Neuronal stem cell (in vitro differentiated cells): ENCODE measurements around the gene PRKG2.

Experiments
- DNase-seq: peaks from one replicate; pipeline ENCODE4 v3.0.0-alpha.2; 2013; ENCODE audit warnings: low spot score
- H2AFZ ChIP-seq: one replicate; pipeline ENCODE4 v1.6.1; 2013; ENCODE audit warnings: mild to moderate bottlenecking, low read length, inconsistent platforms
- H2AK5ac ChIP-seq: 2 replicates; pipeline ENCODE4 v1.6.1; 2013; ENCODE audit warnings: low read depth, mild to moderate bottlenecking, inconsistent platforms, low read length, moderate library complexity, mixed read lengths
- H2BK120ac ChIP-seq: 2 replicates; pipeline ENCODE4 v1.6.1; 2013; ENCODE audit warnings: low read depth, mild to moderate bottlenecking, inconsistent platforms, low read length, moderate library complexity, mixed read lengths
- H2BK12ac ChIP-seq: one replicate; pipeline ENCODE4 v1.6.1; 2013; ENCODE audit warnings: low read length, inconsistent platforms
- H2BK15ac ChIP-seq: 2 replicates; pipeline ENCODE4 v1.6.1; 2013; ENCODE audit warnings: mild to moderate bottlenecking, low read length, inconsistent platforms, mixed read lengths
- H2BK5ac ChIP-seq: one replicate; pipeline ENCODE4 v1.6.1; 2013; ENCODE audit warnings: inconsistent platforms, mild to moderate bottlenecking, low read length, moderate library complexity
- H3K14ac ChIP-seq: one replicate; pipeline ENCODE4 v1.6.1; 2013; ENCODE audit warnings: low read length, inconsistent platforms
- H3K18ac ChIP-seq: 2 replicates; pipeline ENCODE4 v1.6.1; 2013; ENCODE audit warnings: low read length, inconsistent platforms
- H3K23ac ChIP-seq: 2 replicates; pipeline ENCODE4 v1.6.1; 2013; ENCODE audit warnings: low read depth, mild to moderate bottlenecking, mixed read lengths, low read length, inconsistent platforms; ENCODE audit not compliant: poor library complexity
- H3K27ac ChIP-seq: replicated peaks from 3 replicates; pipeline ENCODE4 v1.5.1; 2013; ENCODE audit warnings: low read length, inconsistent platforms
- H3K27me3 ChIP-seq, 3 experiments: 2 replicates each; pipeline ENCODE4 v1.6.1; 2013; ENCODE audit warnings: low read length in 3 of 3, mild to moderate bottlenecking in 2 of 3, inconsistent platforms in 1 of 3, low read depth in 1 of 3, mixed read lengths in 1 of 3, moderate library complexity in 1 of 3; ENCODE audit not compliant: control insufficient read depth in 3 of 3, insufficient read depth in 3 of 3
- H3K36me3 ChIP-seq, 2 donors: replicated peaks in 1 of 2; 2 replicates each; pipeline ENCODE4 v1.6.1; 2013; ENCODE audit warnings: low read length in 2 of 2; ENCODE audit not compliant: control insufficient read depth in 2 of 2, insufficient read depth in 2 of 2
- H3K4ac ChIP-seq: 2 replicates; pipeline ENCODE4 v1.6.1; 2013; ENCODE audit warnings: inconsistent platforms, mild to moderate bottlenecking, low read length, moderate library complexity
- H3K4me1 ChIP-seq, 2 donors: 1 replicate in 1 of 2; 2 replicates in 1 of 2; pipeline ENCODE4 v1.6.1; 2013; ENCODE audit warnings: low read length in 2 of 2, low read depth in 1 of 2; ENCODE audit not compliant: control insufficient read depth in 2 of 2, insufficient read depth in 1 of 2
- H3K4me2 ChIP-seq: one replicate; pipeline ENCODE4 v1.6.1; 2013; ENCODE audit warnings: mild to moderate bottlenecking, low read length, inconsistent platforms; ENCODE audit not compliant: insufficient read depth, poor library complexity, severe bottlenecking
- H3K4me3 ChIP-seq, 2 donors: 2 replicates each; pipeline ENCODE4 v1.5.1; 2013; ENCODE audit warnings: low read length in 2 of 2, mild to moderate bottlenecking in 2 of 2, inconsistent platforms in 1 of 2, moderate library complexity in 1 of 2
- H3K79me1 ChIP-seq: one replicate; pipeline ENCODE4 v1.6.1; 2013; ENCODE audit warnings: low read depth, mild to moderate bottlenecking, inconsistent platforms, low read length, moderate library complexity
- H3K9ac ChIP-seq: one replicate; pipeline ENCODE4 v1.6.1; 2013; ENCODE audit warnings: mild to moderate bottlenecking, low read depth, low read length, inconsistent platforms; ENCODE audit not compliant: poor library complexity
- H3K9me3 ChIP-seq, 2 donors: replicated peaks in 1 of 2; 2 replicates each; pipeline versions ENCODE3 to v1.6.1; 2013; ENCODE audit warnings: low read length in 2 of 2, mild to moderate bottlenecking in 2 of 2, inconsistent platforms in 1 of 2, low read depth in 1 of 2, mixed read lengths in 1 of 2, moderate library complexity in 1 of 2; ENCODE audit not compliant: control insufficient read depth in 2 of 2, insufficient read depth in 1 of 2
- H4K8ac ChIP-seq: one replicate; pipeline ENCODE4 v1.6.1; 2013; ENCODE audit warnings: low read depth, mild to moderate bottlenecking, inconsistent platforms, low read length, moderate library complexity
- H4K91ac ChIP-seq: one replicate; pipeline ENCODE4 v1.6.1; 2013; ENCODE audit warnings: low read length, low read depth, mild to moderate bottlenecking, inconsistent platforms; ENCODE audit not compliant: poor library complexity
- WGBS, 2 donors: extraction: QIAGEN DNeasy Blood & Tissue Kit; methylation state at CpG; one replicate each; pipeline ENCODE4 v1.1.7; 2013; ENCODE audit warnings: missing lambda C conversion rate in 2 of 2, mixed read lengths in 1 of 2; ENCODE audit not compliant: insufficient read length in 2 of 2, insufficient replicate concordance in 1 of 2; ENCODE audit errors: extremely low coverage in 2 of 2; 5-methylcytosine and 5-hydroxymethylcytosine counted together

The PRKG2 gene

GRCh38 chr4:81215931-81216330 is 909 bp upstream of the PRKG2 start:
- WGBS, 2 donors = no CpG with 5 or more reads among the region's 4 CpGs
- Histone ChIP-seq H2BK5ac (no peak overlapping the region), H4K91ac (no peak overlapping the region), H3K36me3 (no peaks in the 10 kb centered on the region), H3K4me1 (peaks cover 0 to 2% of the 10 kb centered on the region in 2 donors), H2BK12ac (no peak overlapping the region), H2AFZ (no peak overlapping the region), H3K79me1 (no peaks in the 10 kb centered on the region), H3K27ac (no peak overlapping the region), H3K23ac (no peak overlapping the region), H2BK15ac (no peak overlapping the region), H3K4me2 (peak overlapping the region; percentile 94), H3K14ac (no peak overlapping the region), H3K18ac (no peak overlapping the region), H2AK5ac (no peak overlapping the region), H3K4ac (no peak overlapping the region), H3K27me3 (peaks cover 10 to 59% (median 29%) of the 10 kb centered on the region in 3 experiments), H2BK120ac (no peak overlapping the region), H3K9ac (no peak overlapping the region), H3K9me3 (no peaks in the 10 kb centered on the region), H3K4me3 (no peak overlapping the region), H4K8ac (no peak overlapping the region)
- no peak for DNase-seq

GRCh38 chr4:81214144-81214880 is 710 bp downstream of the PRKG2 start:
- H2BK15ac ChIP-seq = no peak overlapping the region
- DNase-seq = peak; percentile 9
- no peak overlapping the region for H4K8ac ChIP-seq
- H3K4me1 ChIP-seq = peaks cover 0 to 2% of the 10 kb centered on the region in 2 donors
- no peaks in the 10 kb centered on the region for H3K9me3 ChIP-seq
- peak overlapping the region; percentile 84 for H3K18ac ChIP-seq
- H3K36me3 ChIP-seq = no peaks in the 10 kb centered on the region
- no CpG with 5 or more reads among the region's 34 CpGs for whole genome bisulfite sequencing, 2 donors
- H2AFZ ChIP-seq = peak overlapping the region; percentile 76
- H3K79me1 ChIP-seq = no peaks in the 10 kb centered on the region
- no peak overlapping the region for H2BK12ac ChIP-seq
- H3K9ac ChIP-seq = peak overlapping the region; percentile 77
- no peak overlapping the region for H2BK5ac ChIP-seq
- peak overlapping the region; percentile 94 for H3K4me2 ChIP-seq
- no peak overlapping the region for H3K4ac ChIP-seq
- peak overlapping the region; percentile 44 for H3K23ac ChIP-seq
- H4K91ac ChIP-seq = no peak overlapping the region
- no peak overlapping the region for H2BK120ac ChIP-seq
- no peak overlapping the region for H3K14ac ChIP-seq
- peak overlapping the region; percentile 14 for H2AK5ac ChIP-seq
- peaks cover 10 to 59% (median 29%) of the 10 kb centered on the region in 3 experiments for H3K27me3 ChIP-seq
- H3K27ac ChIP-seq = no peak overlapping the region
- H3K4me3 ChIP-seq = peak overlapping the region in 1 of 2 donors; percentile 84

DNA sequence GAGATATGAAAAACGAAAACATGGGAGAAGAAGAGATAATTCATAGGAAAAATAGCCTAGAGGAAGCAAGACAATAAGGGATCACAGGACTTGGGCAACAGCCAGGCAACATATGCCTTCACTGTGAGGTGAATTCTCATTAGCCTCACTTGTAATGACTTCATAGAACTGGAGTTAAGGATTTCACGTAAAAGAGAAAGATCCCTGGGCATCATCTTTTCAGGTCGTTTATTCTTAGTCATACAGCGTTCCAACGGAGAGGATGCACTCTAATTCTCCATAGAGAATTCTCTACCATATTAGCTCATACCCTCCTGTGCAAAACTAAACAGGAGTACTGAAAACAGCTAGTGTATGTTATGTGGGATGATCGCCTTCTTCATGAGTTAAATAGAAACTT is 1.4 kb downstream of the PRKG2 start:
- Histone ChIP-seq H3K4me2 (no peak overlapping the region), H4K91ac (no peak overlapping the region), H3K14ac (no peak overlapping the region), H3K4me3 (no peak overlapping the region), H3K9ac (no peak overlapping the region), H2AK5ac (no peak overlapping the region), H3K36me3 (no peaks in the 10 kb centered on the region), H3K27ac (no peak overlapping the region), H3K23ac (no peak overlapping the region), H4K8ac (no peak overlapping the region), H3K4ac (no peak overlapping the region), H3K79me1 (no peaks in the 10 kb centered on the region), H2BK12ac (no peak overlapping the region), H2BK15ac (no peak overlapping the region), H2AFZ (no peak overlapping the region), H2BK5ac (no peak overlapping the region), H3K4me1 (peaks cover 0 to 2% of the 10 kb centered on the region in 2 donors), H2BK120ac (no peak overlapping the region), H3K27me3 (peaks cover 10 to 59% (median 29%) of the 10 kb centered on the region in 3 experiments), H3K18ac (no peak overlapping the region), H3K9me3 (no peaks in the 10 kb centered on the region)
- no peak for DNase-seq
- WGBS, 2 donors = no CpG with 5 or more reads among the region's 6 CpGs

DNA sequence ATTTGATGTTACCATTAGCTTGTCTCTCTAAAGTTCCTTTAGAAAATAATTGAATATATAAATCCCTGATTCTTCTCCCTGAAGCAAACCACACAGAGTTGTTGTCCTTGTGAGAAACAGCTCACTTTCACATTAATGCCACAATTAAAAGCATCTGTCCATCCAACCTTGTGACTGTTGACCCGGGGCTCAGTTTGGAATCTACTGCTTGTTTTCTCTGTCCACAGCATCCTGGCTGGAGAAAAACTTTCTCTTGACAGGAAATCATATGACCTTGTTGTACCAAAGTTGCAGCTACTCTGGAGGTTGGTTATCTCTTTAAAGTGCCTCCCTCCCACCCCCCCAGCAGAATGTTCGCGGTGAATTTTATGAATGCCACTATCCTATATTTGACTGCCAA is 3.1 kb downstream of the PRKG2 start:
- no peak overlapping the region for H2AFZ ChIP-seq
- H4K8ac ChIP-seq = no peak overlapping the region
- no peak overlapping the region for H2BK12ac ChIP-seq
- H3K4me3 ChIP-seq = no peak overlapping the region
- no peak overlapping the region for H2BK15ac ChIP-seq
- no peak overlapping the region for H3K27ac ChIP-seq
- no peaks in the 10 kb centered on the region for H3K36me3 ChIP-seq
- no peak overlapping the region for H4K91ac ChIP-seq
- H3K9ac ChIP-seq = no peak overlapping the region
- no peak overlapping the region for H2AK5ac ChIP-seq
- no CpG with 5 or more reads among the region's 3 CpGs for WGBS, 2 donors
- peaks cover 0 to 2% of the 10 kb centered on the region in 2 donors for H3K4me1 ChIP-seq
- no peak overlapping the region for H3K4me2 ChIP-seq
- no peak overlapping the region for H3K14ac ChIP-seq
- H3K79me1 ChIP-seq = no peaks in the 10 kb centered on the region
- no peaks in the 10 kb centered on the region for H3K9me3 ChIP-seq
- no peak overlapping the region for H3K23ac ChIP-seq
- H2BK120ac ChIP-seq = no peak overlapping the region
- no peak overlapping the region for H3K18ac ChIP-seq
- H3K4ac ChIP-seq = no peak overlapping the region
- peaks cover 10 to 49% (median 29%) of the 10 kb centered on the region in 3 experiments for H3K27me3 ChIP-seq
- DNase-seq = no peak
- no peak overlapping the region for H2BK5ac ChIP-seq
